Neural cell (in vitro differentiated cells): ENCODE results near the gene AMPD2.
"Not testable (repeated sequence)": the region's sequence is repeated elsewhere in the genome, so short reads cannot be mapped to it uniquely, and the experiment has no call there.

ENCODE experiments used
- EP300 ChIP-seq: fragments of 450-650 bp; conservative IDR thresholded peaks from 2 replicates; pipeline ENCODE4 v1.6.1; 2014; ENCODE audit warnings: antibody characterized with exemption, mild to moderate bottlenecking, moderate library complexity; ENCODE audit not compliant: poor library complexity, severe bottlenecking
- EZH2 ChIP-seq: fragments of 200-600, 300-800 bp; shearing (Covaris generic), sonication (generic); IDR thresholded peaks from 2 replicates; pipeline ENCODE4 v1.6.1; 2014; ENCODE audit warnings: antibody characterized with exemption, low read length, borderline replicate concordance, mild to moderate bottlenecking; ENCODE audit not compliant: insufficient read depth, poor library complexity, severe bottlenecking
- POLR2AphosphoS5 ChIP-seq: IDR thresholded peaks from 2 replicates; pipeline ENCODE4 v1.6.1; 2012
- SMC3 ChIP-seq: fragments of 450-650 bp; conservative IDR thresholded peaks from 2 replicates; pipeline ENCODE4 v1.6.1; 2014; ENCODE audit warnings: antibody characterized with exemption, mild to moderate bottlenecking, moderate library complexity; ENCODE audit not compliant: poor library complexity
- TAF1 ChIP-seq: IDR thresholded peaks from 2 replicates; pipeline ENCODE4 v1.6.1; 2012; ENCODE audit warnings: low read depth
- TF ChIP-seq, protein P1 (sequence below): fragments of 450-650 bp; IDR thresholded peaks from 2 replicates; pipeline ENCODE4 v1.5.1; 2014; ENCODE audit warnings: antibody characterized with exemption, mild to moderate bottlenecking, moderate library complexity; ENCODE audit not compliant: poor library complexity, severe bottlenecking
- TF ChIP-seq, protein P2 (sequence below): IDR thresholded peaks from 2 replicates; pipeline ENCODE4 v1.6.1; 2012; ENCODE audit warnings: borderline replicate concordance

GRCh38 chr1:109669949-109670302 is 50.3 kb downstream of the AMPD2 start:
- TF ChIP-seq TAF1, EP300, EZH2, POLR2AphosphoS5, SMC3: not testable (repeated sequence)
- TF ChIP-seq, protein P1, sequence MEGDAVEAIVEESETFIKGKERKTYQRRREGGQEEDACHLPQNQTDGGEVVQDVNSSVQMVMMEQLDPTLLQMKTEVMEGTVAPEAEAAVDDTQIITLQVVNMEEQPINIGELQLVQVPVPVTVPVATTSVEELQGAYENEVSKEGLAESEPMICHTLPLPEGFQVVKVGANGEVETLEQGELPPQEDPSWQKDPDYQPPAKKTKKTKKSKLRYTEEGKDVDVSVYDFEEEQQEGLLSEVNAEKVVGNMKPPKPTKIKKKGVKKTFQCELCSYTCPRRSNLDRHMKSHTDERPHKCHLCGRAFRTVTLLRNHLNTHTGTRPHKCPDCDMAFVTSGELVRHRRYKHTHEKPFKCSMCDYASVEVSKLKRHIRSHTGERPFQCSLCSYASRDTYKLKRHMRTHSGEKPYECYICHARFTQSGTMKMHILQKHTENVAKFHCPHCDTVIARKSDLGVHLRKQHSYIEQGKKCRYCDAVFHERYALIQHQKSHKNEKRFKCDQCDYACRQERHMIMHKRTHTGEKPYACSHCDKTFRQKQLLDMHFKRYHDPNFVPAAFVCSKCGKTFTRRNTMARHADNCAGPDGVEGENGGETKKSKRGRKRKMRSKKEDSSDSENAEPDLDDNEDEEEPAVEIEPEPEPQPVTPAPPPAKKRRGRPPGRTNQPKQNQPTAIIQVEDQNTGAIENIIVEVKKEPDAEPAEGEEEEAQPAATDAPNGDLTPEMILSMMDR: not testable (repeated sequence)
- TF ChIP-seq, protein P2, sequence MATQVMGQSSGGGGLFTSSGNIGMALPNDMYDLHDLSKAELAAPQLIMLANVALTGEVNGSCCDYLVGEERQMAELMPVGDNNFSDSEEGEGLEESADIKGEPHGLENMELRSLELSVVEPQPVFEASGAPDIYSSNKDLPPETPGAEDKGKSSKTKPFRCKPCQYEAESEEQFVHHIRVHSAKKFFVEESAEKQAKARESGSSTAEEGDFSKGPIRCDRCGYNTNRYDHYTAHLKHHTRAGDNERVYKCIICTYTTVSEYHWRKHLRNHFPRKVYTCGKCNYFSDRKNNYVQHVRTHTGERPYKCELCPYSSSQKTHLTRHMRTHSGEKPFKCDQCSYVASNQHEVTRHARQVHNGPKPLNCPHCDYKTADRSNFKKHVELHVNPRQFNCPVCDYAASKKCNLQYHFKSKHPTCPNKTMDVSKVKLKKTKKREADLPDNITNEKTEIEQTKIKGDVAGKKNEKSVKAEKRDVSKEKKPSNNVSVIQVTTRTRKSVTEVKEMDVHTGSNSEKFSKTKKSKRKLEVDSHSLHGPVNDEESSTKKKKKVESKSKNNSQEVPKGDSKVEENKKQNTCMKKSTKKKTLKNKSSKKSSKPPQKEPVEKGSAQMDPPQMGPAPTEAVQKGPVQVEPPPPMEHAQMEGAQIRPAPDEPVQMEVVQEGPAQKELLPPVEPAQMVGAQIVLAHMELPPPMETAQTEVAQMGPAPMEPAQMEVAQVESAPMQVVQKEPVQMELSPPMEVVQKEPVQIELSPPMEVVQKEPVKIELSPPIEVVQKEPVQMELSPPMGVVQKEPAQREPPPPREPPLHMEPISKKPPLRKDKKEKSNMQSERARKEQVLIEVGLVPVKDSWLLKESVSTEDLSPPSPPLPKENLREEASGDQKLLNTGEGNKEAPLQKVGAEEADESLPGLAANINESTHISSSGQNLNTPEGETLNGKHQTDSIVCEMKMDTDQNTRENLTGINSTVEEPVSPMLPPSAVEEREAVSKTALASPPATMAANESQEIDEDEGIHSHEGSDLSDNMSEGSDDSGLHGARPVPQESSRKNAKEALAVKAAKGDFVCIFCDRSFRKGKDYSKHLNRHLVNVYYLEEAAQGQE: not testable (repeated sequence)
